OCI-M1 (cell line): ENCODE results near the gene CCDC185.
"Not testable (repeated sequence)": the region's sequence is repeated elsewhere in the genome, so short reads cannot be mapped to it uniquely, and the experiment has no call there.

Experiments used
- DNase-seq: peaks from one replicate; lab custom pipeline; 2025; lab: John Stamatoyannopoulos, UW

The CCDC185 gene

GRCh38 chr1:223394706-223395105 lies 1.5 kb downstream of the CCDC185 start:
- no peak for DNase-seq

- DNase-seq, result not testable (repeated sequence)
These were observed 6.2 kb downstream of the CCDC185 start for GRCh38 chr1:223399393-223399792.

DNA sequence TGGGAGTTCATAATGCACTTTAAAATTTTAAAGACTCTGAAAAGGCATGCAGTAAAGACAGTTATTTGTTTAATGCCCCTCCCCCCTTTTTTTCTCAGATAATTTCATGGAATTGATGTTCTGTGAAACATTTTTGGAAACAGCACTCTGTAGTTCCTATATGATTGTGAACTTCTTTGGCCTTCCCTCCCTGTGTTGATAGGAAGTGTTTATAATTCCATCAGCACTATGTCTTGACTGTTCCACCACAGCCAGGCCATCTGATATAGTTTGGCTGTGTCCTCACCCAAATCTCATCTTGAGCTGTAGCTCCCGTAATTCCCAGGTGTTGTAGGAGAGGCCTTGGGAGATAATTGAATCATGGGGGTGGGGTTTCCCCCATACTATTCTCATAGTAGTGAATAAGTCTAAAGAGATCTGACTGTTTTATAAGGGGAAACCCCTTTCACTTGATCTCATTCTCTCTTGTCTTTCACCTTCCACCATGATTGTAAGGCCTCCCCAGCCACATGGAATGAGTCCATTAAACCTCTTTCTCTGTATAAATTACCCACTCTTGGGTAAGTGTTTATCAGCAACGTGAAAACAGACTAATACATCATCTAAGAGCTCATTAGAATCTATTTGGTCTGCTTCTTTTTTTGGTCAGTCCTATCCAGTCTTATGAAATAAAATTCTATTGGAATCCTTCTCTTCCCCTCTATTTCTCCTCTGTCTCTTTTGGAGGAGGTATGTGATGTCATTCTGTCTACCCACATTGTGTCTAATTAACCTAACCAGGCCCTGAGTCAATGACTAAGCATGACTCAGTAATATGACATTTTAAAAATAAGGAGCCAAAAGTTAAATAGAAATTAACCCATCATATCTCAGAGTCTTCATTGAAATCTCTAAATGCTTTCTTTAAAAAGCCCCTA lies 8.9 kb downstream of the CCDC185 start:
- DNase-seq, result peak; percentile 61

- DNase-seq, result peak; percentile 61
These were observed 9.6 kb downstream of the CCDC185 start for GRCh38 chr1:223402790-223403142.

DNA sequence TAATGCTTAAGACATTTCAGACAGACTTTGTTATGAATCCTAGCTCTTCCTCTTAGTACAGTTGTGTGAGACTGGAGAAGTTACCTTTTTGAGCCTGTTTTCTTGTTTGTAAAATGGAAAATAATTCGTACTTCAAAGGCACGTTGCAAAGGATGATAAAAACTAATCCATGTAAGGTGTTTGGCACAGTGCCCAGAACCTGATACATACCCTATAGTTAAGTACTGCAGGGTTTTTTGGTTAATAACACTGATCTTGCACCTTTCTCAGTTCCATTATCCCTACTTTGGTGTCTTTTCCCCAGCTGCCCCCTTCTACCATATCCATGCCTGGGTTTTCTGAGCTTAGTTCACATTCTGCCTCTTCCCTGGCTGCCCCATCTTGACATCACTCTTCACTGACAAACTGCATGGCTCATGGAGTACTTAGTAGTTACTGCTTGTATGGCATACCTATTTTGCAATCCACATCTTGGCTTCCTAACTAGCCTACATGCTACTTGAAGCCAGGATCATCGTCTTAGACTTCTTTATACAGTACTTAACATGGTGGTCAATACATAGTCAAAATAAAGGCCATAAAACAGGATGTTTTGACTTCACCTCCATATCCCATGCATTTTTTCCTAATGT lies 10.1 kb downstream of the CCDC185 start:
- DNase-seq, result peak; percentile 39

GRCh38 chr1:223405507-223405906 lies 12.3 kb downstream of the CCDC185 start:
- no peak for DNase-seq

DNA sequence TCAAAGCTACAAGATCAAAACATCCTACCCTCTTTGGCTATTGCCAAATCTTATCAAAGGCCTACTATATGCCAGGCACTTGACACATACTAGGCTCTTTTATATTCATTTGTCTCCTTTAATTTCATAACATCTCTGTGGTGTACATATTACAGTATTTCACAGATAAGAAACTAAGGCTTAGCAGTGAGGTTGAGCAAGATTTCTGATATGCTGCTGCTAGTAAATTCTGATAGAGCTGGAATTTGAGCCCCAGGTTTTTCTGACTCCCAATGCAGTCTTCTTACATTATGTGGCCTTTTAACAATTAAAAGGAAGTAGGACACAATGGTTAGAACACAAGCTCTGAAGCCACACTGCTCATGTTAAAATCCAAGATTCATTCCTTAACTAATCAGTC lies 16.8 kb downstream of the CCDC185 start:
- no peak for DNase-seq

DNA sequence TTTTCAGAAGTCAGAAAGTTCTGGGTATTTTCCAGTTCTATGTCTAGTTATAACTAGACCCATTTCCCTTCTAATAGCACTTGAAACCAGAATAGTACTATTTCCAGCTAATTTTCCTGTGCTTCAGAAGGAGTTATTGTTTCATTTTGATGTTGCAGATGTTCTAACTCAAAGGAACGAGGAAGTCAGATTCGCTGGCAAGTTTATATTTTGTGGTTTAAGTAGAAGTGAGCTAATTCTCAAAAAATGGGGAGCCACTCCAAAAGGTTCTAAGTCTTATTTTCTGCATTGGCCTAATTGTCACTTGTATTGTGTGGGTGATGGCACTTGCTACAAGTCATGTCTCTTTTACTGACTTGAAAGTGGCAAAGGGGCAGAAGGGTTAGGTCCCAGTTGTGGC lies 18.1 kb downstream of the CCDC185 start:
- DNase-seq, result no peak

DNA sequence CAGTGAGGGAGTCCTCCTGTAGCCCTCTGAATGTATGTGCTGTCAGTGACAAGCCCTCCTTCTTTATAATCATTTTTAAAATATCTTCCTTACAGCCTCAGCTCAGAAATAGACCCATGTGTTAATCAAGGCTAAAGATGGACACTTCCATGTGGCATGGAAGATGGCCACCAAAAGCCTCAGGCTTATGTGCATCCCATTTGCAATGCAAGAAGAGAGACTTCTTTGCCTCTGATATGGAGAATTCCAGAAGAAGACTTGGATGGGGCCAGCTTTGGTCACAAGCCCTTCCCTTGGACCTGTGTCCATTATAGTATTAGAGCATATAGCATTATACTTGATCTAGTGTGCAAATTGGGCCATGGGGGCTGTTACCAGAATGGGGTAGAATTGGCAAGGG lies 18.5 kb downstream of the CCDC185 start:
- no peak for DNase-seq

GRCh38 chr1:223413216-223413615 lies 20.0 kb downstream of the CCDC185 start:
- DNase-seq, result no peak

GRCh38 chr1:223417444-223417843 lies 24.2 kb downstream of the CCDC185 start:
- DNase-seq, result no peak

DNA sequence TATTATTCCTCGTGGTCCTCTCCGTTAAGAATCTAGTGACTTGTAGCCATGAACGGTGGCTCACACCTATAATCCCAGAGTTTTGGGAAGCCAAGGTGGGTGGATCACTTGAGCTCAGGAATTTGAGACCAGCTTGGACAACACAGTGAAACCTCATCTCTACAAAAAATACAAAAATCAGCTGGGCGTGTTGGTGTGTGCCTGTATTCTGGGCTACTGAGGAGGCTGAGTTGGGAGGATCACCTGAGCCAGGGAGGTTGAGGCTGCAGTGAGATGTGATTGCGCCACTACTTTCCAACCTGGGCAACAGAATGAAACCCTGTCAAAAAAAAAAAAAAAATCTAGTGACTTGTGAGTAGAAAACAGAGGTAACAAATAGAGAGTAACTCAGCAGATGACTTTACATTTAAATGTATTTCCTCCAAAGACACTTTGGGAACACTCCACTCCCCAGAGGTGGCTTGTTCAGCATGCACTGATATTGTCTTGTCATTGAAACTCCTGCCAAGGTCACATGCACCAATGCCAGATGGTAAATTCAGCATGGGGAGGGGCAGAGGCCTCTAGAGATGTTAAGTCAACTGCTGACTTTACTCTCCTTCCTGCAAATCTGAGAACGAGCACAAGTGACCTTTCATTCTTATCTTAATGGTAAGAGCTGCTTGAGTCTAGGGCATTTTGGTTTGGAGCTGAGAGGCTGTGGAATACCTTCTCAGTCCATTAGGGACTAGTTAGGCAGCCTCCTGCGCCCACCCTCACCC lies 24.9 kb downstream of the CCDC185 start:
- no peak for DNase-seq

GRCh38 chr1:223419115-223419514 lies 25.9 kb downstream of the CCDC185 start:
- no peak for DNase-seq

- DNase-seq, result no peak
These were observed 26.3 kb downstream of the CCDC185 start for GRCh38 chr1:223419561-223419960.

DNA sequence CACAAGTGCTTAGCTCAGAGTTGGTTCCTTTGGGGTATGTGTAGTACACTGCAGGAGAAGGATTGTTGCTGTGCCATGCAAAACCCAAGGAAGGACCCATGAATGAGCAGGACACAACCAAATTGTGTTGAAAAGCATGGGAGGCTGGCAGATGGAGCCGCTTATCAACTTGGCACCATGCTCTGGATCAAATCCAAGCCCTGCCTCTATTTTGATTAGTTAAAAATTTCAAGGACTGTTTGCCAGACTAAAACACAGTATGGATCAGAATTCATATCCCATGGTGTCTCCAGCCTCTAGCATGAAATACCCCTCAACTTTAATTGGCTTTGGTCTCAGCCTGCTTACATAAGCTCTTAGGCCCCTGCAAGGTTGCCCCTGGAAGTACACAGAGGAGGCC lies 27.8 kb downstream of the CCDC185 start:
- no peak for DNase-seq

DNA sequence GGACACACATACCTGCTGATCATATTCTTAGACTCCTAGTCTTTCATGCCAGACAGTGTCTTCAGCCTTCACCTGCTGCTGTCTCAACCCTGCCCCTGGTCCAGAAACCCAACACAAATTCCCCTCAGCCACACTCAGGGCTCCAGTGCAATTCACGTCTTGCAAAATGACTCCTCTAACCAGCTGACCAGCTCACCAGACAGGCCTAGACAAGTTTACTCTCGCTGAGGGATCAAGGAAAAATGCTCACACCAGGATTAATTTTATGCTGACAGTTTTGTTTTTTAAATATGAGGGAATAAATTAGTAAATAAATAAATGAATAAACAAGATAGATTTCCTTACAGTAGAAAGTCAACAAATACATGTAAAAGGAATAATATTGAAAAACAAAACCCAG lies 28.5 kb downstream of the CCDC185 start:
- no peak for DNase-seq

GRCh38 chr1:223422911-223423310 lies 29.7 kb downstream of the CCDC185 start:
- no peak for DNase-seq

DNA sequence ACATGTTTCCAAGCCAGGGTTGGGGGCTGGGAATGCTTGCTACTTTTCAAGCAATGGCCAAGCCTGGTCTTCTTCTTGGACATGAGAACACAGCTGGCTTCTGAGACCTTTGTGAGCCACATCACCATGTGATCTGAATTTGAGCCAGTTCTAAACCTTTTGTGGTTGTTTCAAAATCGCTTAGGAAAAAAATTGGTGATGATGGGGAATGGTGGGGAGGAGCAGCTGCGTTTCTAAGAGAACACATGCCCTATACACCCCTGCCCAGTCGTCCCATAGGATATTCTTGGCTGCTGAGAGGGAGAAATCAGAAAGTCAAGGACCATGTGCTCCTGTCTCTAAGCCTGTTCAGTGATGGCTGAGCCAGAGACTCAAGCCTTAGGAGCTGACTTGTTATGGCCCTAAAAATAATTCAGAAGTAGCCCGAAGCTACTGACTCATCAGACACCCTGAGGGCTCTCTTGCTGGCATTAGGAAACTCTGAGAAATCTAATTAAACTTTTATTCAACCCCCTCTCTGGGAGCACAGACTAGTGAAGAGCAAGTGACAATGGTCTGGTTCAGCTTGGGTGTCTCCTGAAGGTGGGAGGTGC lies 30.5 kb downstream of the CCDC185 start:
- DNase-seq, result no peak

GRCh38 chr1:223425550-223425949 lies 32.3 kb downstream of the CCDC185 start:
- DNase-seq, result no peak

DNA sequence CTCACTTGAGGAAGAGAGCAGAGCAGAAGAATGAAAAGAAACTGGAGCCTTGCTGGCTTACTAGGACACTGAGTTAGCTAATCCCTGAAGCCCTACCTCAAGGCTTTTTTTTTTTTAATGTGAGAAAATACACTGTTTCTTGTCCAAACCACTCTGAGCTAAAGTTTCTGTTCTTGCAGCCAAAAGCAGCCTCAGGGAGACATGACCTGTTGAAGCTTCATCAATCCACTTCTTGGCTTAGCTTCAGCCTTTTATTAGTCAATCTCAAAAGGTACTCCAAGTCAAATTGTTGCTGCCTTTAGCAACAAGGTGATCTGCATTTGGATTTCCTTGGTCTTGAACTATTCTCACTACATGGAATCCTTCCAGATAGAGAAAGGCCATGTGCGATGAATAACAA lies 33.7 kb downstream of the CCDC185 start:
- no peak for DNase-seq

GRCh38 chr1:223429313-223429731 lies 36.1 kb downstream of the CCDC185 start:
- no peak for DNase-seq

GRCh38 chr1:223429821-223430220 lies 36.6 kb downstream of the CCDC185 start:
- no peak for DNase-seq
